Testis (tissue), 2 donors: ENCODE data around the gene IL22.

Experiments used
- POLR2A ChIP-seq: fragments of 450-650 bp; IDR thresholded peaks from one replicate; pipeline ENCODE4 v1.6.1; 2017; ENCODE audit warnings: antibody characterized with exemption, mild to moderate bottlenecking, moderate library complexity
- TF ChIP-seq, protein P1 (sequence below), 3 experiments: fragments of 450-650 bp in 2 of 3; fragments of 200-600 bp in 1 of 3; sonication (generic) in 1 of 3; IDR thresholded peaks; one replicate each; pipeline ENCODE4 v1.5.1; 2016 to 2019; ENCODE audit warnings: antibody characterized with exemption in 3 of 3, mild to moderate bottlenecking in 2 of 3, moderate library complexity in 1 of 3

DNA sequence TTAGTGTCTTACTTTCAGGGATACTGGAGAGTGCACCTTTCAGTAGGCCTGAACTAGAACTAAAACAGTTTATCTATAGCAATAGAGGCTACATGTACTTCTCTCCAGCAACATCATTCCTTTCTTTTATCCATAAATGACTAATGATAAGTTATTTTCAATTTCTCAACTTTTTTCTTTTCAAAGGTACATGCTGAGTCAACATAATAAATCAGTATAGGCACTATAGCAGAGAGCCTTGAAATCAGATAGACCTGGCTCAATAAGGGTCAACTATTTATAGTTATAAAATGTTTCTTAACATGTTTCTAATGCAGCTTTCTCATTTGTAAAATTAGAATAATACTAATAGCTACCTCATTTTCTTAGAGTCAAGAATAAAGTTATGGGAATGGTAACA is 5.6 kb downstream of the IL22 start:
- TF ChIP-seq, protein P1, sequence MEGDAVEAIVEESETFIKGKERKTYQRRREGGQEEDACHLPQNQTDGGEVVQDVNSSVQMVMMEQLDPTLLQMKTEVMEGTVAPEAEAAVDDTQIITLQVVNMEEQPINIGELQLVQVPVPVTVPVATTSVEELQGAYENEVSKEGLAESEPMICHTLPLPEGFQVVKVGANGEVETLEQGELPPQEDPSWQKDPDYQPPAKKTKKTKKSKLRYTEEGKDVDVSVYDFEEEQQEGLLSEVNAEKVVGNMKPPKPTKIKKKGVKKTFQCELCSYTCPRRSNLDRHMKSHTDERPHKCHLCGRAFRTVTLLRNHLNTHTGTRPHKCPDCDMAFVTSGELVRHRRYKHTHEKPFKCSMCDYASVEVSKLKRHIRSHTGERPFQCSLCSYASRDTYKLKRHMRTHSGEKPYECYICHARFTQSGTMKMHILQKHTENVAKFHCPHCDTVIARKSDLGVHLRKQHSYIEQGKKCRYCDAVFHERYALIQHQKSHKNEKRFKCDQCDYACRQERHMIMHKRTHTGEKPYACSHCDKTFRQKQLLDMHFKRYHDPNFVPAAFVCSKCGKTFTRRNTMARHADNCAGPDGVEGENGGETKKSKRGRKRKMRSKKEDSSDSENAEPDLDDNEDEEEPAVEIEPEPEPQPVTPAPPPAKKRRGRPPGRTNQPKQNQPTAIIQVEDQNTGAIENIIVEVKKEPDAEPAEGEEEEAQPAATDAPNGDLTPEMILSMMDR (IDR thresholded peaks at IDR 0.05), result no peak
- no peak for TF ChIP-seq POLR2A
